Mesendoderm (in vitro differentiated cells): ENCODE measurements around the gene SH3BP4.

Experiments
- DNase-seq: peaks from one replicate; pipeline ENCODE4 v3.0.0; 2013
- H2AK5ac ChIP-seq: 2 replicates; pipeline ENCODE4 v1.6.1; 2013; ENCODE audit warnings: low read length, inconsistent platforms
- H2BK120ac ChIP-seq: 2 replicates; pipeline ENCODE4 v1.6.1; 2013; ENCODE audit warnings: low read depth, mild to moderate bottlenecking, low read length, moderate library complexity, mixed read lengths
- H2BK15ac ChIP-seq: replicated peaks from 2 replicates; pipeline ENCODE4 v1.6.1; 2013; ENCODE audit warnings: low read depth, mild to moderate bottlenecking, moderate library complexity
- H2BK5ac ChIP-seq: 2 replicates; pipeline ENCODE4 v1.6.1; 2013; ENCODE audit warnings: low read length, inconsistent platforms
- H3K18ac ChIP-seq: 2 replicates; pipeline ENCODE4 v1.6.1; 2013; ENCODE audit warnings: mild to moderate bottlenecking, low read length, mixed read lengths
- H3K23ac ChIP-seq: one replicate; pipeline ENCODE4 v1.6.1; 2013; ENCODE audit warnings: low read length
- H3K27ac ChIP-seq: 2 replicates; pipeline ENCODE4 v1.5.1; 2013; ENCODE audit warnings: low read depth, mild to moderate bottlenecking, inconsistent platforms, low read length, moderate library complexity
- H3K27me3 ChIP-seq: 2 replicates; pipeline ENCODE4 v1.6.1; 2013; ENCODE audit warnings: low read length, control low read depth, mild to moderate bottlenecking, inconsistent platforms; ENCODE audit not compliant: insufficient read depth, poor library complexity
- H3K36me3 ChIP-seq: 2 replicates; pipeline ENCODE4 v1.6.1; 2013; ENCODE audit warnings: low read length, inconsistent platforms; ENCODE audit not compliant: control insufficient read depth, insufficient read depth
- H3K4ac ChIP-seq: one replicate; pipeline ENCODE4 v1.6.1; 2013; ENCODE audit warnings: low read depth, mild to moderate bottlenecking, low read length, moderate library complexity
- H3K4me1 ChIP-seq: 2 replicates; pipeline ENCODE4 v1.6.1; 2013; ENCODE audit warnings: low read depth, low read length, inconsistent platforms; ENCODE audit not compliant: control insufficient read depth
- H3K4me2 ChIP-seq: 2 replicates; pipeline ENCODE4 v1.6.1; 2013; ENCODE audit warnings: low read length
- H3K4me3 ChIP-seq: 2 replicates; pipeline ENCODE4 v1.5.1; 2013; ENCODE audit warnings: mild to moderate bottlenecking, low read length
- H3K56ac ChIP-seq: one replicate; pipeline ENCODE4 v1.6.1; 2013; ENCODE audit warnings: low read length
- H3K79me1 ChIP-seq: 2 replicates; pipeline ENCODE4 v1.6.1; 2013; ENCODE audit warnings: low read length, inconsistent platforms
- H3K79me2 ChIP-seq: 2 replicates; pipeline ENCODE4 v1.6.1; 2013; ENCODE audit warnings: mild to moderate bottlenecking, low read length; ENCODE audit not compliant: control insufficient read depth, insufficient read depth
- H3K9ac ChIP-seq: 2 replicates; pipeline ENCODE4 v1.6.1; 2013; ENCODE audit warnings: low read length, inconsistent platforms
- H4K5ac ChIP-seq: one replicate; pipeline ENCODE4 v1.6.1; 2013; ENCODE audit warnings: low read length
- H4K8ac ChIP-seq: one replicate; pipeline ENCODE4 v1.6.1; 2013; ENCODE audit warnings: low read depth, mild to moderate bottlenecking, control low read depth, low read length, moderate library complexity
- WGBS: extraction: QIAGEN DNeasy Blood & Tissue Kit; methylation state at CpG from one replicate; pipeline ENCODE4 v1.1.7; 2013; ENCODE audit warnings: low lambda C conversion rate, missing lambda C conversion rate; ENCODE audit not compliant: insufficient coverage; ENCODE audit errors: extremely low coverage; 5-methylcytosine and 5-hydroxymethylcytosine counted together

Gene SH3BP4

DNA sequence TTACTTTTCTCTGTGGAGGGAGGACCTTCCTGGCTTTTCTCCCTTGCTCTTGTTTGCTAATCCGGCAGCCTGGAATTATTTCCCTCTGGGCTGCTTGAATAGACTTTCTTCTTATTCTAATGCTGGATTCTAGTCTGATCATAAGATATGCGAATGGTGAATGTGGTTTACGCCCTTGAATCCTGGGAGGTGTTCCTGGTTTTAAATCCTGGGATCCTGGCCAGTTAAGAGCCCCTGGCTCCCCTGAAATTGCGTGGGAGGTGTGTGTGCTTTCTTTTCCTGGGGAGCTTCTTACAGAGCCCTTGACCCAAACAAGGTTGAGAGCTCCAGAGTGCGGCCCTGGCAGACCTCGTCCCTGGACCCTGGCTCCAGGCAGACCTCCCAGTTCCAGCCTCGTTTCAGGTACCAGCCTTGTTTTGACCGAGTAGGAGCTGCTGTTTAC lies 2.8 kb downstream of the SH3BP4 start:
- peak overlapping the region; percentile 89 for H3K9ac ChIP-seq
- H2BK15ac ChIP-seq = no peak overlapping the region
- H3K27ac ChIP-seq = peak overlapping the region; percentile 62
- H2AK5ac ChIP-seq = no peak overlapping the region
- H2BK120ac ChIP-seq = no peak overlapping the region
- H3K56ac ChIP-seq = peak overlapping the region; percentile 39
- WGBS = no CpG with 5 or more reads among the region's 8 CpGs
- H3K4ac ChIP-seq = peak overlapping the region; percentile 48
- H3K36me3 ChIP-seq = no peaks in the 10 kb centered on the region
- peak overlapping the region; percentile 32 for H2BK5ac ChIP-seq
- H3K23ac ChIP-seq = no peak overlapping the region
- H3K79me1 ChIP-seq = peaks cover 26% of the 10 kb centered on the region
- H3K18ac ChIP-seq = peak overlapping the region; percentile 19
- H4K8ac ChIP-seq = no peak overlapping the region
- peak; percentile 48 for DNase-seq
- H3K4me1 ChIP-seq = peaks cover 34% of the 10 kb centered on the region
- H3K27me3 ChIP-seq = no peaks in the 10 kb centered on the region
- H3K4me2 ChIP-seq = peak overlapping the region; percentile 70
- H3K4me3 ChIP-seq = no peak overlapping the region
- peaks cover 69% of the 10 kb centered on the region for H3K79me2 ChIP-seq
- H4K5ac ChIP-seq = no peak overlapping the region

GRCh38 chr2:234955091-234955591 lies 3.3 kb downstream of the SH3BP4 start:
- peaks cover 36% of the 10 kb centered on the region for H3K4me1 ChIP-seq
- H3K27me3 ChIP-seq = no peaks in the 10 kb centered on the region
- no peak overlapping the region for H3K4me3 ChIP-seq
- H4K8ac ChIP-seq = no peak overlapping the region
- H2BK5ac ChIP-seq = no peak overlapping the region
- no peak overlapping the region for H3K23ac ChIP-seq
- DNase-seq = peak; percentile 53
- peak overlapping the region; percentile 41 for H3K27ac ChIP-seq
- H3K79me2 ChIP-seq = peaks cover 74% of the 10 kb centered on the region
- H3K36me3 ChIP-seq = no peaks in the 10 kb centered on the region
- H3K79me1 ChIP-seq = peaks cover 28% of the 10 kb centered on the region
- peak overlapping the region; percentile 5 for H2AK5ac ChIP-seq
- H4K5ac ChIP-seq = no peak overlapping the region
- peak overlapping the region; percentile 19 for H3K18ac ChIP-seq
- peak overlapping the region; percentile 48 for H3K4ac ChIP-seq
- peak overlapping the region; percentile 39 for H3K56ac ChIP-seq
- WGBS = no CpG with 5 or more reads among the region's 16 CpGs
- peak overlapping the region; percentile 70 for H3K4me2 ChIP-seq
- H2BK15ac ChIP-seq = no peak overlapping the region
- peak overlapping the region; percentile 33 for H2BK120ac ChIP-seq
- peak overlapping the region; percentile 89 for H3K9ac ChIP-seq

DNA sequence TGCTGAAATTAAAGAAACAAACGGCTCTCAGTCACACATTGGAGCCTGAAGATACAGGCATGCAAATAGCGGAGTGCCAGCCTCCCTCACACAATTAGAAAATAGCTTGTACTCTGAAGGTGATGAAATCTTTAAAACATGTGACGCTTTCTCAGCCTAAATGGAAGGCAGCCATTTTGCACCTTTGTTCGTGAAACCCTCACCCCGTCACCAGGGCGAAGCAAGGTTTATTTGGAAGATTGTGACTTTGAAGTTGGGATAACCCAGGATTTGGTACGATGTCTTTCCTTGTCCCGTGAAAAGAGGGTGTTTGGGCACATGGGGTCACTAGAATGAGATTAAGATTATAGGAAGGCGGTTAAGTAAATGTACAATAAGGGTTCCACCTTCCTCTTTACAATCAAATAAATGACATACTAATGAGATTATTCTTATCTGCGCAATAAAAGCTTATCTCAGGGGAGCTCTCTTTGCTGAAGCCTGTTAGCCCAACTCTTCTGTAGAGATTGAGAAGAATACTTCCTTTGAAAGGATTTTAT lies 4.2 kb downstream of the SH3BP4 start:
- no peak overlapping the region for H3K4me3 ChIP-seq
- no peak overlapping the region for H3K27ac ChIP-seq
- no peak overlapping the region for H2AK5ac ChIP-seq

GRCh38 chr2:234957834-234958135 lies 6.0 kb downstream of the SH3BP4 start:
- Histone ChIP-seq H3K4me1 (peaks cover 41% of the 10 kb centered on the region), H3K23ac (peak overlapping the region; percentile 74)

More for the DNA sequence above, 4.2 kb downstream of the SH3BP4 start:
- Histone ChIP-seq H3K56ac (peak overlapping the region; percentile 12), H3K79me1 (peaks cover 36% of the 10 kb centered on the region), H3K4me2 (no peak overlapping the region), H2BK15ac (no peak overlapping the region), H4K5ac (no peak overlapping the region), H3K18ac (no peak overlapping the region), H3K9ac (no peak overlapping the region), H3K79me2 (peaks cover 83% of the 10 kb centered on the region), H3K4ac (peak overlapping the region; percentile 18), H3K27me3 (no peaks in the 10 kb centered on the region), H3K4me1 (peaks cover 41% of the 10 kb centered on the region), H2BK5ac (no peak overlapping the region), H3K36me3 (no peaks in the 10 kb centered on the region), H4K8ac (no peak overlapping the region), H2BK120ac (no peak overlapping the region), H3K23ac (no peak overlapping the region)
- peak; percentile 72 for DNase-seq
- no CpG with 5 or more reads among the region's 10 CpGs for WGBS

DNA sequence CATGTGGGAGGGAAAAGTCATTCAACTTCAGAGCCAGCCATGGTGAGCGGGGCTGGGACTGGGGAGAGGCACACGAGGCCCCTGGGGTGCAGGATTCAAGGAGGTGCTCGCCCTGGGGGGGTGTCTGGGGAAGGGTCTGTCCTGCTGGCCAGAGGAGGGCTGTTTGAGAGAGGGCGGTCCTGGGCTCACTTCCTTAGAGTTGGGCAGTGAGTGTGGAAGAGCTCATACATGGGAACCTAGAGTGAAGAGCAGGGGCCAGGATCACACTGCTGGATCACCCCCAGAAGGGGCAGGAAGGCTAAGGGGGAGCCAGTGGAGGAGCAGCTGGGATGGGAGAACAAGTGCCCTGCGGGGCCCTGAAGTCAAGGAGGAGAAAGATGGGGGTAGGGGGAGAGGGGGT lies 6.5 kb downstream of the SH3BP4 start:
- no CpG with 5 or more reads among the region's 5 CpGs for WGBS
- no peaks in the 10 kb centered on the region for H3K27me3 ChIP-seq
- H2AK5ac ChIP-seq = no peak overlapping the region
- no peak overlapping the region for H4K8ac ChIP-seq
- H4K5ac ChIP-seq = no peak overlapping the region
- no peak overlapping the region for H2BK120ac ChIP-seq
- no peak overlapping the region for H3K56ac ChIP-seq
- no peak overlapping the region for H3K23ac ChIP-seq
- no peak overlapping the region for H3K4ac ChIP-seq
- no peak overlapping the region for H3K9ac ChIP-seq
- H3K4me1 ChIP-seq = peaks cover 41% of the 10 kb centered on the region
- peaks cover 38% of the 10 kb centered on the region for H3K79me1 ChIP-seq
- H3K27ac ChIP-seq = no peak overlapping the region
- H3K4me3 ChIP-seq = no peak overlapping the region
- no peak overlapping the region for H2BK15ac ChIP-seq
- no peaks in the 10 kb centered on the region for H3K36me3 ChIP-seq
- H3K18ac ChIP-seq = no peak overlapping the region
- H2BK5ac ChIP-seq = no peak overlapping the region
- no peak overlapping the region for H3K4me2 ChIP-seq
- no peak for DNase-seq
- peaks cover 91% of the 10 kb centered on the region for H3K79me2 ChIP-seq

More at GRCh38 chr2:234957834-234958135, 6.0 kb downstream of the SH3BP4 start:
- Histone ChIP-seq H3K4ac (no peak overlapping the region), H3K56ac (peak overlapping the region; percentile 71), H4K5ac (no peak overlapping the region), H2BK120ac (no peak overlapping the region), H3K9ac (no peak overlapping the region), H3K27ac (no peak overlapping the region), H3K79me1 (peaks cover 37% of the 10 kb centered on the region), H2AK5ac (peak overlapping the region; percentile 18), H3K18ac (no peak overlapping the region), H3K27me3 (no peaks in the 10 kb centered on the region), H3K4me2 (no peak overlapping the region), H3K79me2 (peaks cover 92% of the 10 kb centered on the region), H3K36me3 (no peaks in the 10 kb centered on the region), H2BK15ac (no peak overlapping the region), H3K4me3 (no peak overlapping the region), H4K8ac (no peak overlapping the region), H2BK5ac (no peak overlapping the region)
- WGBS = no CpG with 5 or more reads among the region's 3 CpGs
- DNase-seq = no peak
